Raji (cell line): ENCODE results near the gene SNTN.

Source experiments
- POLR2A ChIP-seq: IDR thresholded peaks from 2 replicates; pipeline ENCODE4 v1.6.1; 2011; ENCODE audit warnings: low read depth, low read length, control low read depth; ENCODE audit not compliant: insufficient read depth

The SNTN gene

DNA sequence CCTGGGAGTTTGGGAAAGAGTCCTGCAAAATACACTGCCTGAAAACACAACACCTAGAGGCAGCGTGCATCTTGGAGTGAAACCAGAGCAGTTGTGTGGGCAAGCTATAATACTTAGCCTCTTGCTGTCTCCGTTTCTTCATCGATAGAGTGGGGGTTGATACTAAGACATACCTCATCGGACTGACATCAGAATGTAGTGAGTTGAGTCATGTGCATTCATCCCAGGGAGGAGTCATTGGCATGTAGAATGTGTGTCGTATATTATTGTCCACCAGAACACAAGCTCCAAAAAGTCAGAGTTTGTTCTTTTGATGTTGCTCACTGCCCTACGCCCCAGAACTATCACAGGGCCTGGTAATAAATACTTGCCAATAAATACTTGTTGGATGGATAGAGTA is 4.3 kb downstream of the SNTN start:
- TF ChIP-seq POLR2A = no peak

DNA sequence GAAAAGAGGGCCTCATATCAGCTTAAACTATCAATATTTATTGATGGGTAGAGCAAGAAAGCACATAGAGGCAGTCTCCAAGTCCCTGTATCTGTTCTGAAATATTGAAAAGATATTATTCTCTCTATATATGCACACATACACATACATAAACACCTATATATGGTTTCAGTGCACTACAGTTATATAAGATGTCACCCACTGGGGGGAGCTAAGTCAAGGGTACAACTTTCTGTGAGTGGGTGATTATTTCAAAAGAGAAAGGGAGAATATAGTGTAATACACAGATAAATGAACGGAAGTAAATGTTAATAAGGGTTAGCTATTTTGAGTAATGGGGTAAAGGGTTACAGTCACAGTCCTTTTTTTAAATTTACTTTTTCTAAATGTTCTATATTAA is 8.8 kb downstream of the SNTN start:
- TF ChIP-seq POLR2A = no peak

- TF ChIP-seq POLR2A = no peak
These were observed 9.5 kb downstream of the SNTN start for GRCh38 chr3:63662011-63662410.

GRCh38 chr3:63662500-63662899 is 10.0 kb downstream of the SNTN start:
- TF ChIP-seq POLR2A = no peak

- no peak for TF ChIP-seq POLR2A
These were observed 18.1 kb downstream of the SNTN start for GRCh38 chr3:63670544-63670943.

- no peak for TF ChIP-seq POLR2A
These were observed 20.6 kb downstream of the SNTN start for GRCh38 chr3:63673111-63673510.

DNA sequence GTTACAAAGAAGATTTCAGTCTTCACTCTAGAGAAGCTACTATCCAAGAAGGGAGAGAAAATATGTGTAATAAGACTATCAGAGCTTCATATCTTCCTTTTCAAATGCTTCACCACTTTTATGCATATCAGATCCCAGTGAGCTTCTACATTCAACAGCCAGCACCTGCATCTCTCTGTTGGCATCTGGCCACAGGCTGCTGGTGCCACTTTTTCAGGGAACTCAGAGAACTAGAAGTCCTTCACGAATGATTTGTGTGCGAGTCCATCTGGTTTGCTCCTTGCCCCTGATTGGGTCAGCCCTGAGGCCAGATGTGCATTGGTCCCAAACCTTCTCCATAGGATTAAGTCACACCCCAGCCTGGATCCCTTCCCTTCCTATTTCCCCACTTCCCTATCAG is 22.1 kb downstream of the SNTN start:
- no peak for TF ChIP-seq POLR2A

GRCh38 chr3:63679186-63679585 is 26.7 kb downstream of the SNTN start:
- no peak for TF ChIP-seq POLR2A

DNA sequence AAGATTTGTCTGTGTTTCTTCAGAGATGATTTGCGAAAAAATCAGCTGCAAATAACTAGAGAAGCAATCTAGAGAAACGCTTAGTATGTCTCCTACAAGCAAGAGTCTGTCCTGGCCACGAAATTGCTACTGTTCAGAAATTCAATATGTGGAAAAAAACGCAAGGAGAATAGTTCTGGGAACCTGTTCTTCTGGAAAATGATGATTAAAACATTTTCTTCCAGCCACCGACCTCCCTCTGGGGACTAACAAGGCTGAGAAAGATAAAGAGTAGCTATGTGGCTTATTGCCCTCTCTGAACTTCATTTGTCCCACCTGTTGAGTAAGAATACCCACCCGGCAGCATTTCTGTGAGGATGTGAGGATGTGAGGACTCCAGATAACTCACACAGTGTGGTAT is 31.6 kb downstream of the SNTN start:
- TF ChIP-seq POLR2A = no peak

GRCh38 chr3:63685340-63685739 is 32.9 kb downstream of the SNTN start:
- no peak for TF ChIP-seq POLR2A

DNA sequence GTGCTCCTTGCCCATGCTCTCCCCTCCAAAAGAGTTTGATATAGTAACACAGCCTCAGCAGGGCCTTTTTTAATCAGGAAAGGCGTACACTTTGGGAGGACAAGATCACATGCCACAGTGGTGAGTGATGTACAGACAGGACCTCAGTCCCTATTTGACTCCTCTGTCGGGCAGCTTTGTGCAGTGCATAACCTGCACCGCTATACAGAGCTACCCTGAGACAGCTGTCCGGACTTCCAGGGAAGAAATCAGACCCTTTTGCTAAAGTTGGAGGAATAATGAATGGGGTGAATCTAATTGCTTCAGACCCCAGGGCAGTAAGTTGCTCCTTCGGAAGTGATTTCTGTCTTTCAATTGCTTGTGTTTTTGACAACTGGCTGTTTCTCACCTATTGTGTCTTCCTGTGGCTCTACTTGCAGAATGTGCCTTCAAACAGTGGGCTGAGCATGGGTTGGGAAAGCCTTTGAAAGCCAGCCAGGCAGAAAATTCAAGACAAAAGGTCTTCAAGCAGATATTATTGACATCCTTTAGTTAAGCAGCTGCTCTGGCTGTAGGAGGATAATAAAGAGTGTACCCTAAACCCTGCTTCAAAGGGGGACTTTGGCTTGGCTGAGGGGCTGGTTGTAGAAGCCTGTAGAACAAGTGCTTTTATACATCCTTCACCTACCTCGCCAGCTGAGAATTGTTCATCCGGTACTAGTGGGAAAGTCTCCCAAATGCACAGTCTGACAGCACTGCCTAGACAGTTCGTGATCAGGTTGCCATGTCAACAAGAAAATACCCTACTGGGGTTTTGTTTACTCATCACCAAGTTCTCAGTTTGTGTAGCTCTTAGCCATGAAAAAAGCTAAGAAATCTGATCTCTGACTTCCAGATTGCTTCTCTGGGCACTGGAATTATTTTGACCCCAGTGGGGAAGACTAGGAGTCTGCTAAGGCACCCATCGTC is 35.1 kb downstream of the SNTN start:
- TF ChIP-seq POLR2A = no peak

- TF ChIP-seq POLR2A = no peak
These were observed 36.8 kb downstream of the SNTN start for GRCh38 chr3:63689285-63689684.

DNA sequence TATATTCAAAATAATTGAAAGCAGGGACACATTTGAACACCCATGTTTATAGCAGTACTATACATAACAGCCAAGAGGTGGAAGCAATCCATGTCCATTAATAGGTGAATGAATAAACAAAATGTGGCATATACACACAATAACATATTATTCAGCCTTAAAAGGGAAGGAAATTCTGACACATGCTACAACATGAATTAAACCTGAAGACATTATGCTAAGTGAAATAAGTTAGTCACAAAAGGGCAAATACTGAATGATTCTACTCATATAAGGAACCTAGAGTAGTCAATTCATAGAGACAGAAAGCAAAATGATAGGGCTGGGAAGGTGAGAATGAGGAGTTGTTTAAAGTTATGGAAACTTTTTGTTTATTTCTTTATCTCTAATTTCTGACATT is 40.9 kb downstream of the SNTN start:
- TF ChIP-seq POLR2A = no peak

DNA sequence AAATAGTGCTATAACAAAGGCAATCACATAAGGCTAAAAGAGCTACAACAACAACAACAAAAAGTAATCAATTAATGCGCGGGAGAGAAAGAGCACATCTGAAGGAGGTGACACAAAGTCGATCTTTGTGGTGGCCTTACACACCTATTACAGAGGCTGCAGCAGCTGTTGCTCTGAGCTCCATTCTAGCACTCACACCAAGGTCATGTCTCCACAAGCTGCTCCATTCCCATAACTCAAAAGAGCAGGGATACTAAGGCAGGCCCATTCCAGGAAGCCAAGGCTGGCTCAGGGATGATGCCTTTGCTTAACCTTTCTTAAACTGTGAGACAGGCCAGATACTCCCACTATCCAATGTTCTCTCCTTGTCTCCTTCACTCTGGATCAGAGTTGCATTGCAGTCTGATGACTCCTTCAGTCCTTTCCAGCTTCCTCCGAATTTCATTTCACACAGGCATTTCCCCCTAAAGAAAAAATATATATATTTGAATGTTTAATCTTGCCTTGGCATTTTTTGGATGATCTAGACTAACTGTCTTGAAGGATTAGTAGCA is 52.7 kb downstream of the SNTN start:
- TF ChIP-seq POLR2A = no peak

DNA sequence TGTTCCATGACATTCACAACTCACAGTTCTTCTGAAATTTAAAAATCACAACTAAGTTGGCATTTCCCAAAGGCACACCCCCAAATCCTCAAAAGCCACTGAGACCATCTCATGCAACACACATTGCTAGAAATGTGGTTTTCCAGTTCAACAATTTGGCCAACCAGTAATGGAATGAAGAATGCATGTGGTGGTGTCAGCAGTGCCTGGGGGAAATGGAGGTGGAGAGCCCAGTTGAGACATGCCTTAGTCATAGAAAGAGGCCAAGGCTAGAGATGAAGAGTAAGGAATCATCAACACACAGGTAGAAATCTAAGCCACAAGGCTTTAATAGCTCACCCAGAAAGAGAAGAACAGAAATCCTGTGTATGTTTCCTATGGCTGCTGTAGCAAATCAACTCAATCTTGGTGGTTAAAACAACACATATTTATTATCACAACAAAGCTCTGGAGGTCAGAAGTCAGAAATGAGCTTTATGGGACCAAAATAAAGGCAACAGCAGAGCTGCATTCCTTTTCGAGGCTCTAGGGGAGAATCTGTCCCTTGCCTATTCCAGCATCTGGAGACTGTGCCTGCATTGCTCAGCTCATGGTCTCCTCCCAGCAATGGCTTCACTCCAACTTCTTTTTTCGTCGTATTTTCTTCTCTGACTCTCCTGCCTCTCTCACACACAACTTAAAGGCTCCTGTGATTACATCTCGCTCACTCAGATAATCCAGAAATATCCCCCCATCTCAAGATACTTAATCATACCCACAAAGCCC is 54.0 kb downstream of the SNTN start:
- TF ChIP-seq POLR2A = no peak

DNA sequence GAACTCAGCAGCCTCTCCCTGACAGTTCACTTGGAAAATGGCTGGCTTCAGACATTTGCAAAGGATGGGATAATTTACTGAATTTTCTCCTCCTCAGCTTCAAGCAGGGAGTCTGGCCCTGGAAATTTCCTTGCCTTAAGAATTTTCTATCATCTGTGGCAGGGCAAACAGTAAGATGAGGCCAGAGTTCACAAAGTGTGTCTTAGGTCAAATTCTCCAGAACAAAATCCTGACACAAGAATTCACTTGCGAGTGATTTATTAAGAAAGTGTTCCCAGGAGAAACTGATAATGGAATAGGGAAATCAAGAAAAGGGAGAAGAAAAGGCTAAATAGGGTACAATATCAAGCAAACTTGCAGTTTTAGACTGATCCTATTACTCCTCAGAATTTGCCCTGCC is 55.3 kb downstream of the SNTN start:
- TF ChIP-seq POLR2A = no peak
